Measurements from ENCODE around the gene HOXA6. TPM values are rescaled to one million over a fixed set of nuclear protein-coding genes. Genes with fewer than 3 reads are reported as not detected.

HOXA6 gene
- total RNA-seq, 2 experiments from 2014 or later, result 4.1 to 12.0 TPM

DNA sequence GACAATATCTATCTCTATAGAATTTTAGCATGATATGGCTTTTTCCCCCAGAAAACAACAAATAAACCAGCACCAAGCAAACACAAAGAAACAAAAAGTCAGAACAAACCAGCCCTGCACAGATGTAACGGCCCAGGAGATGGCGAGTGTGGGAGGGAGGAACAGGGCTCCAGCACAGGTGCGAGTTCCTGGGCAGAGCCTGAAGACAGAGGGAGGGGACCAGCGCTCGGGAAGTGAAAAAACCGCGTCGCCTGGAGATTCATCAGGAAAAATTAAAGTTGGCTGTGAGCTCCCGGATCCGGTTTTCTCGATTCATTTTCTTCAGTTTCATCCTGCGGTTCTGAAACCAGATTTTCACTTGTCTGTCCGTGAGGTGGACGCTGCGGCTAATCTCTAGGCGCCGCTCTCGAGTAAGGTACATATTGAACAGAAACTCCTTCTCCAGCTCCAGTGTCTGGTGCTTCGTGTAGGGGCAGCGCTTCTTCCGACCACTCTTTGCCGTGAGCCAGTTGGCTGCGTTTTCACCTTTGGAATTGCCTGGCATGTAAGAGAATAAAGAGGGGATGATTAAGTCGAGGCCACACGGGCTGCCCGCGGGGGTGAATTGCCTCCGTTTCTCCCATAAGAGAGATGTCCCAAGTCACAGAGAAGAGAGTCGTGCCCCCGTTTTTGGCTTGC lies 24.2 kb upstream of the HOXA6 start:
- Histone ChIP-seq H3K4me2 (ENCODE audit: low read length) (no peak overlapping the region), H3K27ac (ENCODE audit: low read depth, low read length, poor library complexity, severe bottlenecking) (no peak overlapping the region), H3K9me2 (ENCODE audit: insufficient read depth, low read length) (no peaks in the 10 kb centered on the region), H3K9me3 (ENCODE audit: low read length) (no peaks in the 10 kb centered on the region), H3K79me2 (ENCODE audit: insufficient read depth, low read depth, low read length) (no peaks in the 10 kb centered on the region), H3K36me3 (ENCODE audit: insufficient read depth, low read length) (no peaks in the 10 kb centered on the region), H3K4me1 (ENCODE audit: insufficient read depth, low read length, poor library complexity, severe bottlenecking) (no peaks in the 10 kb centered on the region), H2AFZ (ENCODE audit: low read length) (no peak overlapping the region), H3K4me3 (ENCODE audit: low read depth, low read length, poor library complexity, severe bottlenecking) (no peak overlapping the region), H4K20me1 (ENCODE audit: insufficient read depth, low read length) (no peaks in the 10 kb centered on the region)
- no peak for TF ChIP-seq EZH2phosphoT487 (IDR thresholded peaks at IDR 0.05; ENCODE audit: borderline replicate concordance, low read depth, low read length)
- TF ChIP-seq CTCF (conservative IDR thresholded peaks at IDR 0.05; ENCODE audit: low read length), result no peak
- ChIA-PET CTCF (ENCODE audit: unreplicated experiment) (no interaction called here), POLR2A (no interaction called here)
- BruUV-seq (replicated peaks), result no TSS peak
- intact Hi-C loops (cut with micrococcal nuclease; ENCODE audit: unreplicated experiment), result no loop called here
- DNase-seq (ENCODE audit: low spot score), result no peak

- CTCF ChIA-PET (ENCODE audit: unreplicated experiment), result no interaction called here
- TF ChIP-seq EZH2phosphoT487 (IDR thresholded peaks at IDR 0.05; ENCODE audit: borderline replicate concordance, low read depth, low read length) (no peak), CTCF (conservative IDR thresholded peaks at IDR 0.05; ENCODE audit: low read length) (no peak)
- H3K79me2 ChIP-seq (ENCODE audit: insufficient read depth, low read depth, low read length), result no peaks in the 10 kb centered on the region
- no peaks in the 10 kb centered on the region for H4K20me1 ChIP-seq (ENCODE audit: insufficient read depth, low read length)
- no peaks in the 10 kb centered on the region for H3K9me3 ChIP-seq (ENCODE audit: low read length)
- POLR2A ChIA-PET, result no interaction called here
- no peak for DNase-seq (ENCODE audit: low spot score)
- no TSS peak for BruUV-seq (replicated peaks)
- no peak overlapping the region for H2AFZ ChIP-seq (ENCODE audit: low read length)
- H3K4me2 ChIP-seq (ENCODE audit: low read length), result no peak overlapping the region
- intact Hi-C loops (cut with micrococcal nuclease; ENCODE audit: unreplicated experiment), result no loop called here
- H3K4me3 ChIP-seq (ENCODE audit: low read depth, low read length, poor library complexity, severe bottlenecking), result no peak overlapping the region
- H3K9me2 ChIP-seq (ENCODE audit: insufficient read depth, low read length), result no peaks in the 10 kb centered on the region
- H3K36me3 ChIP-seq (ENCODE audit: insufficient read depth, low read length), result no peaks in the 10 kb centered on the region
- no peak overlapping the region for H3K27ac ChIP-seq (ENCODE audit: low read depth, low read length, poor library complexity, severe bottlenecking)
- H3K4me1 ChIP-seq (ENCODE audit: insufficient read depth, low read length, poor library complexity, severe bottlenecking), result no peaks in the 10 kb centered on the region
Observed at GRCh38 chr7:27171325-27171636, 23.7 kb upstream of the HOXA6 start.

GRCh38 chr7:27170426-27171324 lies 23.1 kb upstream of the HOXA6 start:
- Histone ChIP-seq H3K9me2 (ENCODE audit: insufficient read depth, low read length) (no peaks in the 10 kb centered on the region), H3K36me3 (ENCODE audit: insufficient read depth, low read length) (no peaks in the 10 kb centered on the region), H4K20me1 (ENCODE audit: insufficient read depth, low read length) (no peaks in the 10 kb centered on the region), H2AFZ (ENCODE audit: low read length) (no peak overlapping the region), H3K9me3 (ENCODE audit: low read length) (no peaks in the 10 kb centered on the region), H3K4me3 (ENCODE audit: low read depth, low read length, poor library complexity, severe bottlenecking) (no peak overlapping the region), H3K27ac (ENCODE audit: low read depth, low read length, poor library complexity, severe bottlenecking) (no peak overlapping the region), H3K4me2 (ENCODE audit: low read length) (no peak overlapping the region), H3K4me1 (ENCODE audit: insufficient read depth, low read length, poor library complexity, severe bottlenecking) (no peaks in the 10 kb centered on the region), H3K79me2 (ENCODE audit: insufficient read depth, low read depth, low read length) (no peaks in the 10 kb centered on the region)
- TF ChIP-seq EZH2phosphoT487 (IDR thresholded peaks at IDR 0.05; ENCODE audit: borderline replicate concordance, low read depth, low read length) (no peak; the same call in 1 of the 2 replicates), CTCF (conservative IDR thresholded peaks at IDR 0.05; ENCODE audit: low read length) (no peak)
- ChIA-PET POLR2A (interaction anchor here (0.6 to 1.1 kb wide), 2 partner anchors 39 to 1243 kb away, joined by 3 read pairs; no protein-coding TSS in a partner anchor), CTCF (ENCODE audit: unreplicated experiment) (no interaction called here)
- no TSS peak for BruUV-seq (replicated peaks)
- intact Hi-C loops (cut with micrococcal nuclease; ENCODE audit: unreplicated experiment), result no loop called here
- no peak for DNase-seq (ENCODE audit: low spot score)
